ENCODE results near the gene DOCK4.

Gene DOCK4

GRCh38 chr7:112190120-112190519 is 16.1 kb downstream of the DOCK4 start:
- no peak for DNase-seq

DNA sequence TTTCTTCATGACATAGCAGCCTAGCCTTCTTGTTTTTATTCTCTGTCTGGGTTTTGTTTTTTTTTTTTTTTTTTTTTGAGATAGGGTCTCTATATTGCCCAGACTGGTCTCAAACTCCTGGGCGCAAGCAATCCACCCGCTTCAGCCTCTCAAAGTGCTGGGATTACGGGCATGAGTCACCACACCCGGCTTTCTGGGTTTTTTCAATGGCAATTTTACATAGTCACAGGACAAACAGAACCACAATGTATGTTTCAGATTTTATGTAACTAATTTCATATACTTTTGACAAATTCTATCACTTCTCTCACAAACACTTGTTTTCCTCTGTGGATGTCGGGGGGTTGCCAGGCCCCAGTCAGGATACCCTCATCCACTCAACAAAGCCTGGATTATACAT is 16.5 kb downstream of the DOCK4 start:
- DNase-seq, result no peak

DNA sequence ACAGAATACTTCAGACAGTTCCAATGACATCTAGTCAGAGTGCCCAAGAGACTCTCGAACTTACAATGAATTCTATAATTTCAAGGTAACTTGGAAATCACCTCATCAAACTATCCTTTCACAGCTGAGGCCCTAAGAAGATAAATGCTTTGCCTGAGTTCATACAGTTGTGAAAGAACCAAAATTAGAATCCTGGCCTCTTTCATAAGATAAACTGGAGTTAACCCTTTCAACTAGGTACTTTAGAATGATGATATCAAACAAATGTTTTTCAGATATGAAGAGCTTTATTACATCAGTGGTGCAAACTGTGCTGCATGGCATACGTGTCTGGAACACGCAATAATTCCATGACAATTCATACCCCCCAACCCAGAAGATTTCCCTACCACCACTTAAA is 17.9 kb downstream of the DOCK4 start:
- DNase-seq, result no peak

GRCh38 chr7:112186300-112186699 is 19.9 kb downstream of the DOCK4 start:
- DNase-seq, result no peak

DNA sequence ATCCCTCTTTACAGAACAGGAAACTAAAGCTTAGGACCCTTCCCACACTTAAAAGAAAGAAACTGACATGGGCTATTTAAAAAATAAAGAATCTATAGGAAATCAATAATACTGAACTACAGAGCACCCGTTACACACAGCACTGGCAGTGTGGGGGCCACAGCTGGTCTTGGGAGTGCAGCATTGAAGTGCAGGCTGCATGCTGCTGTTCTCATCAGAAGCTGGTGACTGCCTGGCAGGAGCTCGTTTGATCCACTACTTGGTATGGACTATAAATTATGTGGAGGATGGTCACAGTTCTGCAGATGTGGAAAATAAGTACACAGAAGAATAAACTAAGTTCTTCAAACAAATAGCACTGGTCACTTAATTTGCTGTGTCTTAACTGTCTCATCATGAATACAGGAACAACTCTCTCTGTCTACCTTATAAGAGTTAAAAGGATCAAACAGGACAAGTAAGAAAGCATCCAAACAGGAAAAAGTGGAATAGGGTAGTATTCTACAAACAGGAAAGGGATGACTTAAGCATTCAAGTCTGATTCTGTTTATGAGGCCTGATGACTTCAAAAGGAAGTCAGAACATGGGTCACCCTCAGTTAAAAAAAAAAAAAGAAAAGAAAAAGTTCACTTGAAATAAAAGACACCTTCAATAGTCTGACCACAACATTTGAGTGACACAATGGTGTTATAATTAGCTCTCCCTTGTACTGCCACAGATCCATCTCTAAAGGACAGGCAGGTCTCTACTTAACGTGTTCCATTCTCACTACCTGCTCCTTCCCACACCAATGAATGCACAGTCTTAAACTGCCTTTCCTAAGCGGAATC is 21.0 kb downstream of the DOCK4 start:
- DNase-seq, result no peak

GRCh38 chr7:112184455-112184854 is 21.7 kb downstream of the DOCK4 start:
- no peak for DNase-seq

GRCh38 chr7:112183266-112183665 is 22.9 kb downstream of the DOCK4 start:
- no peak for DNase-seq

DNA sequence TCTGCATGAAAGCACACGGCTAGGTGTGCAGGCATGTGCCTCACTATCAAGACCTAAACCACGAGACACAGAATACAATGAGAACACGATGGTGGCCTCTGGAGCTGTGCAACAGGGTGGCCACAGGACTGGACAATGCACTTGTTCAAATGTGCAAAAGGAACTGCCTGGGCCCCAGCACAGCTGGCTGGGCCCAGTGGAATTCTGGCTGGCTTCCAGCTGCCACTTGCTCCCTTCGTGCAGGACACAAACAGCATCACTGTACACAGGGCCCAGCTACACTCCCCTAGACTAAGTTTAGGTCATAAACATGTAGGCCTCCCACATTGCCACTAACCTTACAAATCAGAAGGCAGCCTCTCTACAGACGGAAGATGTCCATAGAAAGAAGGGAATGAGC is 23.4 kb downstream of the DOCK4 start:
- no peak for DNase-seq

GRCh38 chr7:112180223-112180622 is 26.0 kb downstream of the DOCK4 start:
- DNase-seq, result no peak

- DNase-seq, result no peak
These were observed 29.3 kb downstream of the DOCK4 start for GRCh38 chr7:112176693-112177415.

GRCh38 chr7:112176241-112176640 is 30.0 kb downstream of the DOCK4 start:
- DNase-seq, result no peak

- no peak for DNase-seq
These were observed 32.0 kb downstream of the DOCK4 start for GRCh38 chr7:112174192-112174591.

- DNase-seq, result no peak
These were observed 32.7 kb downstream of the DOCK4 start for GRCh38 chr7:112173568-112173905.

- peak; percentile 25 for DNase-seq
These were observed 33.2 kb downstream of the DOCK4 start for GRCh38 chr7:112172870-112173567.

DNA sequence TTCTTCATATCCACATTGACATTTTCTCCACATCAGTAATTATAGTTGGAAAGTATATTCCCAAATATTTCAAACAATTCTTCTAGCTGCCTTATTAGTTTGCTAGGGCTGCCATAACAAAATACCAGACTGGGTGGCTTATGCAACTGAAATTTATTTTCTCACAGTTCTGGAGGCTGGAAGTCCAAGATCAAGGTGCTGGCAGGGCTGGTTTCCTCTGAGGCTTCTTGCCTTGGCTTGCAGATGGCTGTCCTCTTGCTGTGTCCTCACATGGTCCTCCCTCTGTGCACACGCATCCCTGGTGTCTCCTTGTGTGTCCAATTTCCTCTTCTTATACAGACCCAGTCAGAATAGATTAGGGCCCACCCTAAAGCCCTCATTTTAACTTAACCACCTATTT is 34.5 kb downstream of the DOCK4 start:
- DNase-seq, result no peak

- no peak for DNase-seq
These were observed 37.3 kb downstream of the DOCK4 start for GRCh38 chr7:112168915-112169314.

DNA sequence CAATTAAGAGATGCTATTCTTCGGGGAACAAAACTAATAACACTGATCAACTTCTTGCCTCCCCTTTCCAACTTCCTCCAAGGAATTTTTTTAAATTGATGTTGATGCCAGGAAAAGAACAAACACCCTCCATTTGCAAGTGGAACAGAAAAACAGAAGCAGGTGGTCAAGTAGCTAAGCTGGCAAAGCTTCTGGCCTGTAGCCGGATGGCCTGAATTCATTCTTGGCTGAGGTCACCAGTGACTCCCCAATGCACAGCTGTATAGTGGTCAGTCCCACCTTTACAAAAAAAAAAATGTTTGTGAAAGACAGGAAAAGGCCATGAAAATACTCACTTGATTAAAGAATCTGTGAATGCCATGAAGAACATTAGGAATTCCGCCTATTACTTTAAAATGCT is 39.1 kb downstream of the DOCK4 start:
- no peak for DNase-seq

DNA sequence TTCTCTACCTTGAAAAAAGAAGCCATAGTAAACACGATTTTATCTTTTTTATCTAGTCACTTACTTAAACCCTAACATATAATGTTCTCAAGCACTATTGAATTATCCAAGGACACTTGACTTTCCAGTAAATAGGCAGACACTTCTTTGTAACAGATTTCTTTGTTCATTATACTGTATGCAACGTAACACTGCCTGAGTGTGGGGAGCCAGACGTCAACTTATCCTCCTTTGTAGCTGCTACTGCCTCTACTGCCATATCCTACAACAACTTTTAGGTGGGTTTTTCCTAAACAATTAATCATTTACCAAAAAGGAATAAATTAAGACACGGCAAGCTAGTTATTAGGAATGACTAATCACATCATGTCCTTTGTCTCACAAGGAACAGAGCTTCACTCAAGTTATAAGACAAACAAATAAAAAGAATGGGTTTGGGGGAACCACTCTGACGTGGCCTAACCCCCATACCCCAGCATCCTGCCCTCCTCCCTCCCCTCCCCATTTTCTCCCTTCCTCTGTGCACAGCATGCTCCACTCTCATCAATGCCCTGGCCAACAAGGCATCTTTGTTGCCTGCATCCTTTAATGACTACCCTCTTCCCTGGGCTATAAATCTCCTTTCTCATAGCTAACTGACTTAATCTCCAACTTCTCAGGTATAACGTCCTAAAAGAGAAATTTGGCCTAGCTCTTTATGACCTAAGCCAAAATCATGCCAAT is 43.3 kb downstream of the DOCK4 start:
- no peak for DNase-seq

DNA sequence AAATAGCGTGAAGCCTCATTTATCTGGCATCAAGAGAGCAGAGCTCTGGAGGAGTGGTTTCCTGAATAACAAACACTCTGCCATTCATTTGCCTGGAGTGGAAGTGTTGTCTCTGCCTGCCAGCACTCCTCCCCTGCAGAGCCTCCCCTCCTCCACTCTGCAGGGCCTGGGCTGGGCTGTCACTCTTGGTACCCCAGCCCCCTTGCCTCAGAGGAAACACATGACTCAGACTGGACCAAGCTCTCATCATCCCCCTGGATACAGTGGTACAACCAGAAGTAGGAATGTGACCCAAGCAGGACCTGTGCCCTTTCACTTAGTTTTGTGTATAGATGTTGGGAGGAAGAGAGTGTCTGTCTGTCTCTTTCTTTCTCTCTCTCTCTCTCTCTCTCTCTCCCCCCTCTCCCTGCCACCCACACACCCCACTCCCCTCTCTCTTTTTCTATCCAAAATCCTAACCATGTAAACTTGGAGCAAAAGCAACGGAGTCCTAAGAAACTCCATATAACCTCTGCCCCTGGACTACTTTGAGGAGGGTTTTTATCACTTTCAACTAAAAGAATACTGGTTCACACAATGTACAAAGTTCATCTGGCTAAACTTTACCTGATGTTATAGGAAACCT is 43.9 kb downstream of the DOCK4 start:
- DNase-seq, result peak; percentile 74

DNA sequence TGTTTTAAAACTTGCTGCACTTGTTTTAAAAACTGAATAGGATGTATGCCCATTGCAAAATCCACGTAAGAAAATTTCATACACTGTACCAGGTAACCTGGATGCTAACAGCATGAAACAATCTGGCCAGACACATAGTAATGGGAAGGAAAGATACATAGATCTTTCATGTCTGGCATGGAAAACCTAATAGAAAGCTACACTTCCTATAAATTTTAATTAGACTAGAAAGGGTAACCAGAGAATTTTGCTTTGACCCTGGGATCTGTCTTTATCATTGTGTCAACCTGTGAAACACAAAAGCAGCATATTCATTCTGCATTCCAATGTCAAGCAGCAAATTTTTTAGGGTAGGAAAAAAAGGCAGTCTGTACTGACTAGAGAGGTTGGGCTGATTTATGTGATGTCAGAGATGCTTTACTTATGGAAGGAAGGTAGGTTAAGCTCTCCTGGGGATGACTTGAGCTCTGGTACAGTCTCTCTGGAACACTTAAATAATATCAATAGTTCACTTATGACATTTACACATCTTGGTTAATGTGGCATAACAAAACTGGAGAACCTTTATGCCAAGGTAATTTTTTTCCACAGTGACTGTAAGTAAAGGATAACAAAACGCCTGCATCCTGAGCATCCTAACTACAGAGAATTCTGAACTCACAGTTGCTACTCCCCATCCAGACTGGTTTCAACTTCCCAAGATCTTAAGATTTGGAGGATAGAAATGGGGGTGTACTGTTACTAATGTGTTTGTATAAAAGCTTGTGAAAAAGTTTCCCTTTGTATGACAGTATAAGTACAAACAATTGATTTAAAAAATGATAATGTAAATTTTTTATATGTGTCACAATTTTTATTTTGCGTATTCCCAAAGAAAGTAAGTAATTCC is 44.7 kb downstream of the DOCK4 start:
- DNase-seq, result no peak

GRCh38 chr7:112160771-112161150 is 45.4 kb downstream of the DOCK4 start:
- DNase-seq, result no peak

Measured in fibroblast of skin of scalp (primary cell).